ENCODE data around the gene RAP1A. TPM values are rescaled to one million over a fixed set of nuclear protein-coding genes. Genes with fewer than 3 reads are reported as not detected.

RAP1A gene
- polyA plus RNA-seq, 1 of the 3 experiments (the other 2 are of a cell fraction) = 17.7 TPM

GRCh38 chr1:111633736-111634247, 14.2 kb downstream of the RAP1A start:
- H3K27me3 ChIP-seq (ENCODE audit: insufficient read depth) = no peaks in the 10 kb centered on the region
- ChIA-PET CTCF (no interaction called here), POLR2A (no interaction called here)
- 75% methylated on average over 1 of the region's 1 CpG for WGBS (ENCODE audit: low lambda C conversion rate)
- no peak overlapping the region for H3K4me3 ChIP-seq (ENCODE audit: low read depth in 2 of 2, low read length in 1 of 2)
- no peak overlapping the region for H2AFZ ChIP-seq (ENCODE audit: low read depth)
- TF ChIP-seq IRF3 (IDR thresholded peaks at IDR 0.05; ENCODE audit: low read depth, low read length) (no peak), EP300 (IDR thresholded peaks at IDR 0.05; ENCODE audit: borderline replicate concordance in 1 of 2, low read depth in 1 of 2, low read length in 1 of 2) (no peak), RAD21 (IDR thresholded peaks at IDR 0.05; ENCODE audit: low read length) (no peak), FOXJ3 (CRISPR knock-in tag; IDR thresholded peaks at IDR 0.05) (no peak), EZH2phosphoT487 (IDR thresholded peaks at IDR 0.05; ENCODE audit: borderline replicate concordance, low read depth) (no peak), REST (IDR thresholded peaks at IDR 0.05; ENCODE audit: low read depth, low read length) (no peak), USF1 (IDR thresholded peaks at IDR 0.05; ENCODE audit: borderline replicate concordance, low read depth) (no peak)
- no peak overlapping the region for H3K4me2 ChIP-seq
- no peak overlapping the region for H3K9ac ChIP-seq
- peaks cover 83% of the 10 kb centered on the region for H3K79me2 ChIP-seq (ENCODE audit: insufficient read depth)
- peaks cover 20% of the 10 kb centered on the region for H4K20me1 ChIP-seq (ENCODE audit: insufficient read depth)
- H3F3A ChIP-seq (replicated peaks; ENCODE audit: insufficient read depth) = no peaks in the 10 kb centered on the region
- no peak for DNase-seq
- H3K9me3 ChIP-seq = no peaks in the 10 kb centered on the region
- H3K36me3 ChIP-seq (replicated peaks in 1 of 2; ENCODE audit: control insufficient read depth in 1 of 2, insufficient read depth in 2 of 2, low read length in 1 of 2) = peaks cover 0 to 10% of the 10 kb centered on the region in 2 experiments
- H3K4me1 ChIP-seq (ENCODE audit: control insufficient read depth in 1 of 2, insufficient read depth in 2 of 2, low read depth in 1 of 2, low read length in 1 of 2) = peaks cover 0 to 4% of the 10 kb centered on the region in 2 experiments; a peak in 1 of 4 replicates
- H3K27ac ChIP-seq (ENCODE audit: low read depth in 2 of 2, low read length in 1 of 2) = no peak overlapping the region
- H3K9me2 ChIP-seq = no peaks in the 10 kb centered on the region

- Histone ChIP-seq H4K20me1 (ENCODE audit: insufficient read depth) (peaks cover 12% of the 10 kb centered on the region), H3K9me2 (no peaks in the 10 kb centered on the region), H3K27me3 (ENCODE audit: insufficient read depth) (no peaks in the 10 kb centered on the region), H2AFZ (ENCODE audit: low read depth) (no peak overlapping the region), H3K4me3 (ENCODE audit: low read depth in 2 of 2, low read length in 1 of 2) (no peak overlapping the region), H3K9me3 (no peaks in the 10 kb centered on the region), H3K36me3 (replicated peaks in 1 of 2; ENCODE audit: control insufficient read depth in 1 of 2, insufficient read depth in 2 of 2, low read length in 1 of 2) (peaks cover 0 to 10% of the 10 kb centered on the region in 2 experiments), H3K79me2 (ENCODE audit: insufficient read depth) (peaks cover 83% of the 10 kb centered on the region), H3K4me2 (no peak overlapping the region), H3K4me1 (ENCODE audit: control insufficient read depth in 1 of 2, insufficient read depth in 2 of 2, low read depth in 1 of 2, low read length in 1 of 2) (0 out of 4 replicates have a peak, but pooled peaks cover 2 to 4% of the 10 kb centered on the region in 2 experiments), H3K27ac (ENCODE audit: low read depth in 2 of 2, low read length in 1 of 2) (no peak overlapping the region), H3K9ac (no peak overlapping the region), H3F3A (replicated peaks; ENCODE audit: insufficient read depth) (no peaks in the 10 kb centered on the region)
- CTCF ChIA-PET = no interaction called here
- POLR2A ChIA-PET = no interaction called here
- DNase-seq = no peak
- WGBS (ENCODE audit: low lambda C conversion rate) = 100% methylated on average over 2 of the region's 2 CpGs
- TF ChIP-seq POLR2AphosphoS5 (IDR thresholded peaks at IDR 0.05; ENCODE audit: low read depth, low read length) = no peak
- no peak for TF ChIP-seq RXRA (IDR thresholded peaks at IDR 0.05; ENCODE audit: borderline replicate concordance, low read depth)
- no peak for TF ChIP-seq MEF2A (IDR thresholded peaks at IDR 0.05; ENCODE audit: borderline replicate concordance, low read depth)
- TF ChIP-seq RCOR1 (IDR thresholded peaks at IDR 0.05; ENCODE audit: low read length) = no peak
- TF ChIP-seq REST (IDR thresholded peaks at IDR 0.05; ENCODE audit: low read depth, low read length) = no peak
- no peak for TF ChIP-seq EZH2phosphoT487 (IDR thresholded peaks at IDR 0.05; ENCODE audit: borderline replicate concordance, low read depth)
- TF ChIP-seq ZBTB33 (IDR thresholded peaks at IDR 0.05; ENCODE audit: borderline replicate concordance, low read depth) = no peak
- no peak for TF ChIP-seq TEAD4 (IDR thresholded peaks at IDR 0.05; ENCODE audit: borderline replicate concordance, insufficient read depth)
Observed at GRCh38 chr1:111635324-111636009, 15.9 kb downstream of the RAP1A start.
